ENCODE results near the gene PLEKHG4.

PLEKHG4 gene, protein sequence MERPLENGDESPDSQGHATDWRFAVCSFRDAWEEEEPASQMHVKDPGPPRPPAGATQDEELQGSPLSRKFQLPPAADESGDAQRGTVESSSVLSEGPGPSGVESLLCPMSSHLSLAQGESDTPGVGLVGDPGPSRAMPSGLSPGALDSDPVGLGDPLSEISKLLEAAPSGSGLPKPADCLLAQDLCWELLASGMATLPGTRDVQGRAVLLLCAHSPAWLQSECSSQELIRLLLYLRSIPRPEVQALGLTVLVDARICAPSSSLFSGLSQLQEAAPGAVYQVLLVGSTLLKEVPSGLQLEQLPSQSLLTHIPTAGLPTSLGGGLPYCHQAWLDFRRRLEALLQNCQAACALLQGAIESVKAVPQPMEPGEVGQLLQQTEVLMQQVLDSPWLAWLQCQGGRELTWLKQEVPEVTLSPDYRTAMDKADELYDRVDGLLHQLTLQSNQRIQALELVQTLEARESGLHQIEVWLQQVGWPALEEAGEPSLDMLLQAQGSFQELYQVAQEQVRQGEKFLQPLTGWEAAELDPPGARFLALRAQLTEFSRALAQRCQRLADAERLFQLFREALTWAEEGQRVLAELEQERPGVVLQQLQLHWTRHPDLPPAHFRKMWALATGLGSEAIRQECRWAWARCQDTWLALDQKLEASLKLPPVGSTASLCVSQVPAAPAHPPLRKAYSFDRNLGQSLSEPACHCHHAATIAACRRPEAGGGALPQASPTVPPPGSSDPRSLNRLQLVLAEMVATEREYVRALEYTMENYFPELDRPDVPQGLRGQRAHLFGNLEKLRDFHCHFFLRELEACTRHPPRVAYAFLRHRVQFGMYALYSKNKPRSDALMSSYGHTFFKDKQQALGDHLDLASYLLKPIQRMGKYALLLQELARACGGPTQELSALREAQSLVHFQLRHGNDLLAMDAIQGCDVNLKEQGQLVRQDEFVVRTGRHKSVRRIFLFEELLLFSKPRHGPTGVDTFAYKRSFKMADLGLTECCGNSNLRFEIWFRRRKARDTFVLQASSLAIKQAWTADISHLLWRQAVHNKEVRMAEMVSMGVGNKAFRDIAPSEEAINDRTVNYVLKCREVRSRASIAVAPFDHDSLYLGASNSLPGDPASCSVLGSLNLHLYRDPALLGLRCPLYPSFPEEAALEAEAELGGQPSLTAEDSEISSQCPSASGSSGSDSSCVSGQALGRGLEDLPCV

DNA sequence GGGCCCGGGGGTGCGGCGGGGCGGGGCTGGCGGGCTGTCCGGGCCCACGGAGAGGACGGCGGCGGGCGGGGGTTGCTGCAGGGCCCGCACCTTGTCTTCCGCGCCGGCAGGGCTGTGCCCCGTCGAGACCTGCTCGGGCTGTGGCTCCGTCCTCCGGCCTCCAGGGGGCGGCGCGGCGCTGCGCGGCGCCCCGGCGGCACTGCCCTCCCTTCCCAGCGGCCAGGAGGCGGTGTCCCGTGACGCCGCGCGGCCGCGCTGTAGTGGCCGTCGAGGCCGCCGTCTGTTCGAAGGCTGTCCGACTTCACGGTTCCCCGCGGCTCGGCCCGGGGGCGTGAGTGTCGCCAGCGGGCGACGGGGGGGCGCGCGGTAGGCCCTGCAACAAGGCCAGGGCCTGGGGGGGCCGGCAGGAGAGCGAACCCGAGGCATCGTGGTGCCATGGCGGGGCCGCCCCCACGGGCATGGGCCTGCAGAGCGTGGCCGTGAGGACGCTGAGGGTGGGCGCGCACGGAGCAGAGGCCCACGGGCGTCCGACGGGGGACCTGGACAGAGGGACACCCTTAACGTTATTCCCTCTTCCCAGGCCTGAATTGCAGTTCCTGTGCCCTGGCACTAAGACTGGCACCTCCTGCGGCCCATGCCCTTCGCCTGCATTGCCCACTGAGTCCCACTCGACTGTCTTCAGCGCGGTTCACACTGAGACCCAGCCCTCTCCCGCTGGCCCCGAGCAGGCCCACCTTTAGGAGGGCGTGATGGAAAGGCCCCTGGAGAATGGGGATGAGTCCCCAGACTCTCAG is at the start of gene PLEKHG4:
Gene PLEKHG4, plus strand, starts transcription at position 237 of the 794 bp plus-strand sequence. Its CDS starts 513 bp downstream, at position 750.
- DNase-seq = no peak

DNA sequence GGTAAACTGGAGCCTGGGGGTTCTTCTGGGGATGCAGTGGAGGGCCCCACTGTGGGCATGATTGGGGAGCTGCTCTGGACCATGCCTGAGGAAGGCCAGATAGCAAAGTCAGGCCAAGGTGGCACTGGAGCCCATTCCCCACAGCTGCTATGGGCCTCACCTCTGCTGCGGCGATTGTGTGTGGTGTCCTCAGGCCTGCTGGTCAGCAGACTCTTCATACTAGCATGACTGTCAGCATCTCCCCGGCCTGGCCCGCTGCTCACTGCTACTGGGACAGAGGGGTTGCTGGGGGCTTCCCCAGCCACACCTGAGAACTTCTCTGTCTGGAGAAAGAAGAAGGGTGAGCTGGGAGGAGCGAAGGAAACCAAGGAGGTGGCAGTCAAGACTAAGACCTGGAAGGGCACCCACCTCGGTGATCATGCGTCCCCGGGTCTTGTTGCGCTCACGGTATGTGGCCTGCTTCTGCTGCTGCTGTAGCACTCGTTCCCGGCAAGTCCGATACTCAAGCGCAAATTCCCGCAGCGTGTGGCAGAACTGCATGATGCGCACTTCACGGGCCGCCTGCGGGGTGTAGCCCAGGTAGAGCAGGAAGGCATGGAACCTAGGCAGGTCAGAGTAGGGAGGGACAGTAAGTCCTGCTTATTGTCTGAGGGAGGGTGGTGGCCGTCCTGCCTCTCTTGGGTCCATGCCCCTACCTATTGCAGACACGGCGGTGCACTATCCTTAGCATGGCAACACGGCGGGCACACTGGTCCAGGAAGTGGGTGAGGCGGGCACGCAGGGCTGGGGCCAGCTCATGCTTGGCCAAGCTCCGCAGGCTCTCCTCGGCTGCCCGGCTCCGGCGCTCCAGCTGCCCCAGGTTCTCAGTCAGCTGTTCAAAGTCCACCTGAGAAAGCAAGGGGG is 49.2 kb upstream of the PLEKHG4 start:
- DNase-seq = no peak

DNA sequence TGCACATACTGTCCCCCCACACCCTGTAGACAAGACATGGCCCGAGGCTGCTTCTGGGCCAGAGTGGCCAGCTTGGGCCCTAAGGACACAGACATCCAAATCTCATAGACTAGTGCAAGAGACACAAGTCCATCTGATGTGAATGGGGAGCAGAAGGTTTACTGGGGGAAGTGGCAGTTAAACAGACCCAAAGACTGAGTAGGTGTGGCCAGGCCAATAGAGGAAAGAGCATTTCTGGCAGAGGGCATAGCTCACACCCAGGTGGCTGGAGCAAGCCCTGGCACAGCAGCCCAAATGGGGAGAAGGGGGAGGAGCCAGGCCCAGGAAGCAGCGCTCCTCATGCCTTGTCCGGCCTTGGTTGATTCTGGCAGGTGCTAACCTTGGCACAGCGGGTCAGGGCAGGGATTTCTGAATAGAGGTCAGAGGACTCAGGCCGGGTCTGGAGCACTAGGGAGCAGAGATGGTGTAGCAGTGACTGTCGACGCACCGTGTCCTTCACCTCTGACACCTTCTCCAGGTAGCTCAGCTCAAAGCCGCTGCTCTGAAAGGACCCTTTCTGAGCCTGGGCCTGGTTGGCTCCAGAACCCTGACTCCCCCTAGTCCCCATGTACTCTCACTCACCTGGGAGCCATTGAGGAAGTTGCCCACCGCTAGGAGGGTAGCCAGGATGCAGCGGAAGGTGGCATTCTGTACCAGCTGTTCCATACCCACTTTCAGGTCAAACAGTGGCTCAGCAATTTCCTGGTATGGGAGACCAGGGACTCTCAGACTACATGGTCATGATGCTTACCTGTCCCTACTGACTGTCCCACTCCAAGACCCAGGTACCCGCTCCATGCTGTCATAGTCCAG is 48.3 kb upstream of the PLEKHG4 start:
- DNase-seq = no peak

DNA sequence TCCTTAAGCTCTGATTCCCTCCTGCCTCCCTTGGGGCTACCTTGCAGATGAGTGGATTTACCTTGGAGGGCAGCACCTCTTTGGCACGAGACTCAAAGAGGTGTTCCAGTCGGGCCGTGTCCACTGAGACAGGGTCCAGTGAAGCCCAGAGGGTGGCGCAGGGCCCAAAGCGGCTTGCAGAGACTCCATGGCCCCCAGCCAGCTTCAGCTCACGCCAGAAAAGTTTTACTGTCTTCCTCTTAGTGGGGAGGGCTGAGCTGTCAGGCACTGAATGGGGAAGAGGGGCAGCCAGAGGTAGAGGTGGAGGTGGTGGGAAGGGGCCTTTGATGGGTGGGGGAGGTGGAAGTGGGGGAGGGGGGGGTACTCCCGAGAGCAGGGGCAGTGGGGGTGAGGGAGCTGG is 45.7 kb upstream of the PLEKHG4 start:
- no peak for DNase-seq

DNA sequence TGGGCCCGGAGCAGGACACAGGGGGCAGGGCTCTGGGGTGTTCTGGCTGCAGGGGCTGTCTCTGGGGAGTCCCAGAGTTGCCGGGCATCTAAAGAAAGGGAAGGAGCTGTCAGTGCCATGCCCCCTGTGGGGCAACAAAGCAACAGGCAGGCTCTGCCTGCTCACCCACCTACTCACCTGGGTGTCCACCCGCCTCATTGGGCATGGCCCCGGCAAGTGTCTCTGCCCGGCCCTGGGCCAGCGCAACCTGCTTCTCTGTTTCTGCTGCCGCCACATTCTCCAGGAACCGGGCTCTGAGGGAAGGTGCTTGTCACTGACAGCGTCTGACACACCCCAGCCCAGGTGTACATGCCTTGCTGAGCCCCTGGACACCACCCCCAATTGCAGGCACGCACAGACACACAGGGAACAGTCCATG is 45.1 kb upstream of the PLEKHG4 start:
- no peak for DNase-seq

DNA sequence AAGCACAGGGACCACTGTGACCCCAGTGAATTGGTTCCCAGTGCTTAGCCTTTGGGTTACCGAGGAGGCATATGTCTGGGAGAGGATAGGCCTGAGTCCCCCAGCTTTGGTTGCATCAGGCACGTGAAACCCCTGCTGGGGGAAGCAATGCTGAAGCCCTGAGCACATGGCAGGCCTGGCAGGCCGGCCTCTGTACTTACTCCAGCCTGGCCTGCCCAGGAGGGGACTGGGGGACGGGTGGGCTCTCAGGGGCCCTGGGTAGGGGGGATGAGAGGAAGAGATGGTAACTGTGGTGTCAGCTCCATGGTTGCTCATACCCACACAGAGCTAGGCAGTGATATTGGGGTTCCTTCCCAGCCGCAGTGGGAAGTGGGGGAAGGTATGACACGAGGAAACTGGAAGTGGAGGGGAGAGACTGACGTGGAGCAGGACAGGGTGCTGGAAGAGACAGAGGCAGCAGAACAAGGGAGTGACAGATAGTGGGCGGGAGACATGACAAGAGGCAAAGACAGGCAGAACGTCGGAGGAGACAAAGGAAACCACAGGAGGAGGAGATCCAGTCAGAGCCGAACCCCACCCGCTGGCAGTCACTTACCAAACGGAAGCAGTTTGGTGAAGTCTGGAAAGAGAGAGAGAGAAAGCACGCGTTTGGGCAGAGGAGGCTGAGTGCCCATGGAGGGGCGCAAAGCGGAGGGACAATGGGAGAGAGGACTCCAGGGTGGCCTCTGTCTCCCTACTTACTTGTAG is 43.3 kb upstream of the PLEKHG4 start:
- DNase-seq = no peak

DNA sequence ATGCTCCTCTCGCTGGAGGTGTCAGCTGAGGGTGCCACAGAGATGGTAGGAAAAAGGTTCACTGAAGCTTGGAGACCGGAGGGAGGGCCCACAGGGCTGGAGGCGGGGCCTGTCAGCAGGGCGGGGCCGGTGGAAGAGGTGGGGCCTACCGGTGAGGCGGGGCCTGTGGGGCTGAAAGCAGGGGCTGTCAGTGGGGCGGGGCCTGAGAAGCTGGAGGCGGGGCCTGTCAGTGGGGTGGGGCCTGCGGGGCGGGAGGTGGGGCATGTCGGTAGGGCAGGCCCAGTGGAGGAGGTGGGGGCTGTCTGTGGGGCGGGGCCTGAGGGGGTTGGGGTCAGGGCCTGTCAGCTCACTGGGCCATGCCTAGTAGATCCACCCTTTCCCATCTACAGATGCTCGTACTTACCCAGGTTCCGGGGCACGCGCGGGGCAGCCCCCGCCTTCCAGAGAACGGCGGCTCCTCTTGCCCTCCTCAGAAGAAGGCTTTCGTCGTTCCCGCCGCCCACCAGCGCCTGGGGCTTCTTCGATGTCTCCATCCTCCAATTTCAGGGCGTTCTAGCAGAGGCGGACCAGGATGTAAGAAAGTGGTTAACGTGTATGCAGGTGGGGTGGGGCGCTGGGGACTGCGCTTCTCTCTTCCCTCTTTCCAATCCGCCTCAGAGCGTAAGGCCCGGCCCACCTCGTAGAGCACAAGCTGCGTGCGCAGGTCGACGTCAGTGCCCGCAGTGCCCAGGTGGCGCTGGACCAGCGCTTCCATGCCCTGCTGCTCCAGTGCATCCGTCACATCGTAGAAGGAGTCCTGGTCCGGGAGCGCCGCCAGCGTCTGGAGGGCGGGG is 42.6 kb upstream of the PLEKHG4 start:
- no peak for DNase-seq

DNA sequence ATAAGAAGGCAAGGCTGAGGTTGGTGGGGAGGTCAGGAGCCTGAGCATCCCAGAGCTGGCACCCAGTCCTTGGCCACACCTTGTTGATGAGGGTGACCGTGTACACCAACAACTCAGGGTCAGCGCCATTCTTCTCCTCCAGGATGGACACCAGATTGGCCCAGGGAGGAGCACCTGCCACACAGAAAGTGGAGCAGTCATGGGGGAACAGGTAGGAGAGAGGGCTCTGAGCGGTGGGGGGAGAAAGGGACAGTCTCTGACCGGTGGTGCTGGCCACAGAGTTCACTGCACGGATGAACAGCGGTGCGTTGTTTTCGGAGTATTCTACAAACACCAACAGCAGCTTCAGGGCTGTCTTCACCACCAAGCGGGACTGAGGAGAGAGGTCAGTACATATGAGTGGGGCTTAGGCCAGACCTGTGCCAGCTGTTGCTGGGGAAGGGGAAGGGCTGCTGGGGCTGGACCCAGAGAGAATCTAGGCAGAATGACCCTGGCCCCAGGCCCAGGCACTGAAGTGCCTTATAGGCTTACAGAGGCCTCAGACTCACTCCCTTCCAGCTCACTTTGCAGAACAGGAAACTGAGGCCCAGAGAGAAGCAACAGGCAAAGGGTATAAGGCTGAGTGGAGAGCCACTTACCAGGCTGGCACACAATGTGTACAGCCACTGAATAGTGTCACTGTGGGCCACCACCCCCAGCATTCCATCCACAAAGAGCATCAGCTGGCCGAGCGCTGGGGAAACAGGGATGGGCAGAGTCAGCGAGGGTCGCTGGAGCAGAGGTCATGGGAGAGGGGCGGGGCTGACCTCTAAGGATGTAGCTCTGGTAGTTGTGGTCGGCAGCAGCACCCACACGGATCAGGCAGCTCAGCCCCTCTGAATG is 41.7 kb upstream of the PLEKHG4 start:
- DNase-seq = no peak

DNA sequence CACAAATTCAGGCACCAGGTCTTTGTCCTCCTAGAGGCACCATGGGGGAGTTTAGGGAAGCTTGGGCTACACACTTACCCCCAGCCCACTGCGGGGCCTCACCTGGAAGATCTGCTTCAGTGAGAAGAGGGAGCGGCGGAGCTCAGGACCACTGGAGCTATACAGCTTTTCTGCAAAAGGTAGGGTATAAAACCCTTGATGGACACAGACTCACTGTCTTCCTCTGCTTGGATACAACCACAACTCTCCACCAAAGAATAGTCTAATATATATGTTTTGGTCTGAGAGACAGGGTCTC is 41.1 kb upstream of the PLEKHG4 start:
- DNase-seq = no peak

DNA sequence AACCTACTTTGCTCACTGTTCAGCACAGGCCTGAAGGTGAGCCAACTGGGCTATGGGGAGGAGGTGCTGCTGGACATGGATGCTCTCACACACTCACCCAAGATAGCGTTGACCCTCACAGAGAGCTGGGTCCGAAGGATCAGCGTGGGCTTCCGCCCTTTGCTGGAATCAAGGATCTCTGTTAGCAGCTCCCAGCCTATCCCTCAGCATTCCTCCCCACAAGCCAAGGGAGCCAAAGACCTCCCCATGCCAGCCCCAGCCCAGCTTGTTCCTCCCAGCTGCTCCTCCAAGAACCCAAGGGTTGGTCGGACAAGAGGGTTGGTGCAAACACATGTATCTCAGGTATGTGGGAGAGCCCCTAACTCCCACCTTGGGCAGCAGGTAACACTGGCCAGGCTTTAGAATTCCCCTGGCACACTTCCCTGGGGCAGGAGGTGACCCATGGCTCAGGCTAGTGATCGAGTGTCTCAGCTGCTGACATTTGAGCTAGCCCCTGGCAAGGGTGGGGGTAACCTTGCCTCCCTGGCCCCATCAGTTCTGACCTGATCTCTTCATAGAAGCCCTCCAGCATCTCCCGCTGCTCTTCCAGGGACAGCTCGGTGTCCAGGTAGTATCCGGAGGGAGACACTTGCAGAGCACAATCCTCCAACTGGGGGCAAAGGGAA is 40.4 kb upstream of the PLEKHG4 start:
- no peak for DNase-seq

DNA sequence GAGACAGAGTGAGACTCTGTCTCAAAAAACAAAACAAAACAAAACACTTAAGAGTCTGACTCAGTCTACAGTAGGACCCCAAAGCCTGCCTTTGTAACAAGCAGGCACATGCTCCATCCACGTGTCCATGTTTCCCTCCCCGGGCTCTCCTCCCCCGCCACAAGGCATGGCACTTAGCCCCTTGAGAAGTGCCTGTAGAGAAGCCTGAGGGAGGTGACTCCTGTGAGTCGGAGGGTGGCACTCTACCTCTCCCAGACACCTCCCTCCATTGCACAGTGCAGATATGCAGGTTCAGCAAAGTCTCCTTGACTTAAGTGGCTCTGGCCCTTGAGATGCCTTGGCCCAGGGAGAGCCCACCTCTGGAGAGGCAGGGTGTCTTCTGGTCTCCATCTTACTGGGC is 38.8 kb upstream of the PLEKHG4 start:
- no peak for DNase-seq

DNA sequence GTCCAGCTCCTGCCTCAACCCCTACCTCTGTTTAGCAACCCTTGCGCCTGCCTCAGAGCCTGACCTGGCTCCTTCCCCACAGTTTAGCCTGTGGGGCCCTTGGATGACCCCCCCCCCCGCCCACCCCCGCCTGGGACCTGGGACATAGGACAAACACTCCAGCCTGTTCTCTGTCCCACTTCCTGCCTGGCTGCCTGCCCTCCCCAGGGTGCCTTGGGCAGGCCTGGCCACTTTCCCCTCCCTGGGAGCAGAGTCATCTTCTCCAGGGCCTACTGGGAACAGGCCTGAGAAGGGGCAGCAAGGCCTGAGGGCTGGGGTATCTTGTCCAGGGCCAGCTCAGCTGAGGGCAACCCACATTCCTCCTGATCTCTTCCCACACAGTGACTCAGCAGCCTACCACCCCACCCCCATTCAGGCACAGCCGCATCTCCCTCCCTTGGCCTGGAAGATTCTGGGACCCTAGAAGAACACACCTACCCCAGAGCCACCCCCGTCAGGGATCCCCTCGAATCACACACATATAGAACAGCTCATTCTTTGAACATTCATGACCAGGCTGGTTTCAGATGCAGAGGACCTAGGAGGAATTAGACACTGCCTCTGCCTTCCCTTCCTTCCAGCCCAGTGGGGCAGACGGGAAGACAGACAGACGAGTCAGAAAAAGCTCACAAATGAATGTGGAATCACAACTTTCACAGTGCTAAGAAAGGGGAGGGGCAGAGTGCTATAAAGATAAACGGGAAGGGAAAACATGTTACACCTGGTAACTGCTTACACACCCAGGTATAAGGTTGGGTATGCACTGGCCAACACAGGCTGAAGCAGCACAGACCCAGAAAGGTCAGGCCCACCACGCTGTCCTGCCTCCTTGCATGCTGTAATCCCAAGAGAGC is 38.1 kb upstream of the PLEKHG4 start:
- no peak for DNase-seq

DNA sequence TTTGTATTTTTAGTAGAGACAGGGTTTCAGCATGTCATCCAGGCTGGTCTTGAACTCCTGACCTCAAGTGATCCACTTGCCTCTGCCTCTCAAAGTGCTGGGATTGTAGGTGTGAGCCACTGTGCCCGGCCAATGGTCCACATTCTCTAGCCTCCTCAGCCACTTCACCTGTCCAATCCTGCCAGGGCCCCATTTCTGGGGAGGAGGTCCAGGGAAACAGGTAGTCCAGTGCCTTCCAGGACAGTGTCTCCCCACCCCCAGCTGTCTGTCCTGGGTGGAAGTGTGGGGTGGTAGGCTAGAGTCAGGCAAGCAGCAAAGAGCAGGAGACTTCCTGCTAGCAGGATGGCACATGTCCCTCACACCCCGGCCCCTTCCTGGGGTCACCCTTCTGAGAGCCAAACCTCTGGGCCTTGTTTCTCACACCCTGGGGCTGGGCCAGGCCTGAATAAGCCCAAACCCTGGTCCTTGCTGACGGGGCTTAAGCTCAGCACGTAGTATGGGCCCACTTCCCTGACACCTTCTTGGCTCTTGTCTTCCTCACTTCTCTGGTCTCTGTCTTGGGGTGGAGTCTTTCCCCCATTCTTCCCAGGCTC is 37.1 kb upstream of the PLEKHG4 start:
- DNase-seq = no peak

DNA sequence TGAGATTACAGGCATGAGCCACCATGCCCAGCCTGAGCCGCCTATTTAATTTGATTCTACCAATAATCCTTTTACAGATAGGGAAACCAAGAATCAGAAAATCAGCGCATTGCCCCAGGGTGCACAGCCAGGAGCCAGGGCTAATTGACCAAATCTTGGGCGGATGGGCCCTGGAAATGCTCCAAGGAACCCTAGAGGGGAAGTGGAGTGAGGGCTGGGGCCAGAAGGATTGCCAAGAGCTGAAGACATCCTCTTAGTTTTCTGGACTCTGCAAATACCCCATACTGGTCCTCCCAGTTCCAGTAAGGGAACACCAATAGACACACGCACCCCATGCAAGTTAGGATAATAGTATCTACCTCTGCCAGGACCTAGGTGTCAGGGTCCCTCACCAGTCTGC is 35.9 kb upstream of the PLEKHG4 start:
- DNase-seq = no peak

DNA sequence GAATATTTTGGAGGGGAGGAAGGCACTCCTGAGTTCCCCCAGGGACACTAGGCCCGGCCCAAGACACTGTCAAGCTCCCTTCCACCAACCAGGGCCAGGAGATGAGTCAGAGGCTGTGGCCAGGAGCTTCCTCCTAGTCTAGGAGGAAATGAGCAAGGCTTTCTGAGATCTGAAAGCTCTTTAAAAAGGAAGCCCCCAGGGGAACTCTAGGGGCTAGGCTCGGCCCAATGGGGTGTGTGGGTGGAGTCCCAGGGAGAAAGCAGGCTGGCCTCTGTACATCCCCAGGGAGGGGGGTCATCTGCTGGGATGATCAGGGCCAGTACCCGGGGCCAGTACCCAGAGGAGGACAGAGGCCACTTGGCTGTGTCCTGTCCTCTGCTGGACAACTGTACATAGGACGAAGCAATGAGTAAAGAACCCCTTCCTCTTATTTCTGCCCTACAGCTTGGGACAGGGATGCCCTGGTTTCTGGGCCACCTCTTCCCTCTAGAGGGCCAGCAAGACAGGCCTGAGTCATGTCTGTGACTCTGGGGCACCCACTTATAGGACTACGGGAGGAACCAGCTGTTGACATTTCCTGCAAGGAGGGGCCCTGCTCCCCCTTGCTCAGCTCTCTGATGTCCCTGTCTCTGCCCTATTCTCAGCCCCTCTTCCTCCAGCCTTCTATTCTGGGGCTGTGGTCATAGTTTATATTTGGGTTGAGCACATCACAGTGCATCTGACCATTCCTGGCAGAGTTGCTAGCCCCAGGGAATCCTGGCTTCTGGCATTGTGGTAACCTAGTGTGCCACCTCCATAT is 34.7 kb upstream of the PLEKHG4 start:
- no peak for DNase-seq

Measured in cerebellar nuclear complex (tissue), 1 donor.